SK-N-SH (cell line): ENCODE data around the gene PPARD. TPM values are rescaled to one million over a fixed set of nuclear protein-coding genes. Genes with fewer than 3 reads are reported as not detected.

Experiments
- CTCF ChIA-PET: fragments of 300-600, 350-600 bp; formaldehyde crosslinking; extraction: SDS; loops from one replicate; lab custom pipeline; 2021; lab: Yijun Ruan, JAX
- POLR2A ChIA-PET: fragments of 350-600 bp; sonication (Branson Sonifier 250); formaldehyde crosslinking; extraction: SDS; loops from one replicate; lab custom pipeline; 2020; ENCODE audit warnings: antibody characterized with exemption, inconsistent platforms; lab: Yijun Ruan, JAX
- DNase-seq: peaks from one replicate; pipeline ENCODE4 v3.0.0; 2012
- H2AFZ ChIP-seq: fragments of 200-600 bp; sonication (generic); 2 replicates; pipeline ENCODE4 v1.8.1; 2016; ENCODE audit warnings: antibody characterized with exemption, mild to moderate bottlenecking, low read depth
- H3F3A ChIP-seq: fragments of 200-600 bp; sonication (generic); replicated peaks from 2 replicates; pipeline ENCODE3; 2016; ENCODE audit warnings: antibody characterized with exemption, mild to moderate bottlenecking; ENCODE audit not compliant: insufficient read depth
- H3K27ac ChIP-seq, 2 experiments: fragments of 200-500 bp in 1 of 2; fragments of 200-600 bp in 1 of 2; sonication (Bioruptor generic) in 1 of 2; sonication (generic), shearing (Covaris generic) in 1 of 2; 2 replicates each; pipeline versions ENCODE4 v1.5.1 to v1.6.1; 2014 to 2016; ENCODE audit warnings: low read depth in 2 of 2, inconsistent platforms in 1 of 2, low read length in 1 of 2, mild to moderate bottlenecking in 1 of 2, mixed read lengths in 1 of 2
- H3K27me3 ChIP-seq: fragments of 200-600 bp; sonication (generic), shearing (Covaris generic); 2 replicates; pipeline ENCODE4 v1.6.1; 2016; ENCODE audit warnings: mixed run types; ENCODE audit not compliant: insufficient read depth
- H3K36me3 ChIP-seq, 2 experiments: fragments of 200-500 bp in 1 of 2; fragments of 200-600 bp in 1 of 2; sonication (Bioruptor generic) in 1 of 2; sonication (generic) in 1 of 2; replicated peaks in 1 of 2; 2 replicates each; pipeline versions ENCODE3 to v1.5.1; 2014 to 2016; ENCODE audit warnings: low read length in 1 of 2, mild to moderate bottlenecking in 1 of 2; ENCODE audit not compliant: insufficient read depth in 2 of 2, control insufficient read depth in 1 of 2
- H3K4me1 ChIP-seq, 2 experiments: fragments of 200-500 bp in 1 of 2; fragments of 200-600 bp in 1 of 2; sonication (Bioruptor generic) in 1 of 2; sonication (generic), shearing (Covaris generic) in 1 of 2; 2 replicates each; pipeline versions ENCODE4 v1.5.1 to v1.6.1; 2014 to 2016; ENCODE audit warnings: low read depth in 1 of 2, low read length in 1 of 2, mixed run types in 1 of 2; ENCODE audit not compliant: insufficient read depth in 2 of 2, control insufficient read depth in 1 of 2
- H3K4me2 ChIP-seq: fragments of 200-600 bp; sonication (generic), shearing (Covaris generic); 2 replicates; pipeline ENCODE4 v1.6.1; 2017; ENCODE audit warnings: mixed run types
- H3K4me3 ChIP-seq, 2 experiments: fragments of 200-500 bp in 1 of 2; fragments of 200-600 bp in 1 of 2; sonication (Bioruptor generic) in 1 of 2; sonication (generic), shearing (Covaris generic) in 1 of 2; 2 replicates each; pipeline versions ENCODE4 v1.5.1 to v1.8.1; 2014 to 2016; ENCODE audit warnings: low read depth in 2 of 2, inconsistent platforms in 1 of 2, low read length in 1 of 2, mild to moderate bottlenecking in 1 of 2, mixed read lengths in 1 of 2, moderate library complexity in 1 of 2
- H3K79me2 ChIP-seq: fragments of 200-600 bp; sonication (generic); 2 replicates; pipeline ENCODE4 v1.8.1; 2017; ENCODE audit warnings: mild to moderate bottlenecking; ENCODE audit not compliant: insufficient read depth
- H3K9ac ChIP-seq: fragments of 200-600 bp; sonication (generic); 2 replicates; pipeline ENCODE4 v1.6.1; 2017; ENCODE audit warnings: mixed run types
- H3K9me2 ChIP-seq: fragments of 200-600 bp; sonication (generic); 2 replicates; pipeline ENCODE4 v1.6.1; 2017; ENCODE audit warnings: mixed run types
- H3K9me3 ChIP-seq: fragments of 200-600 bp; sonication (generic); 2 replicates; pipeline ENCODE4 v1.6.1; 2017; ENCODE audit warnings: mixed run types, mild to moderate bottlenecking, moderate library complexity
- H4K20me1 ChIP-seq: fragments of 200-600 bp; sonication (generic); 2 replicates; pipeline ENCODE4 v1.6.1; 2017; ENCODE audit warnings: mild to moderate bottlenecking, mixed run types; ENCODE audit not compliant: insufficient read depth
- CHD2 ChIP-seq: fragments of 150-350 bp; IDR thresholded peaks from 2 replicates; pipeline ENCODE4 v1.6.1; 2018; ENCODE audit warnings: low read length; ENCODE audit not compliant: partially characterized antibody
- EP300 ChIP-seq, 2 experiments: IDR thresholded peaks; 2 replicates each; pipeline versions ENCODE4 v1.4.0 to v1.6.1; 2012; ENCODE audit warnings: borderline replicate concordance in 1 of 2, low read depth in 1 of 2, low read length in 1 of 2
- EZH2phosphoT487 ChIP-seq: fragments of 200-600 bp; sonication (generic); IDR thresholded peaks from 2 replicates; pipeline ENCODE4 v1.6.1; 2017; ENCODE audit warnings: low read depth, mixed run types, mild to moderate bottlenecking, antibody characterized with exemption, moderate library complexity, borderline replicate concordance
- FOSL2 ChIP-seq: IDR thresholded peaks from 2 replicates; pipeline ENCODE4 v1.4.0; 2012; ENCODE audit warnings: low read depth, mild to moderate bottlenecking, moderate library complexity, borderline replicate concordance
- GABPA ChIP-seq: IDR thresholded peaks from 2 replicates; pipeline ENCODE4 v1.4.0; 2012; ENCODE audit warnings: low read depth, mild to moderate bottlenecking
- GATA2 ChIP-seq: sonication (generic); formaldehyde crosslinking; IDR thresholded peaks from 2 replicates; pipeline ENCODE4 v1.5.0; 2020; ENCODE audit warnings: mild to moderate bottlenecking, missing genetic modification reagents
- MEF2A ChIP-seq: IDR thresholded peaks from 2 replicates; pipeline ENCODE4 v1.4.0; 2012; ENCODE audit warnings: low read depth, borderline replicate concordance
- MXI1 ChIP-seq: IDR thresholded peaks from 2 replicates; pipeline ENCODE4 v1.6.1; 2012; ENCODE audit warnings: mild to moderate bottlenecking, low read depth, low read length, improper control_type of control experiment
- POLR2AphosphoS5 ChIP-seq: IDR thresholded peaks from 2 replicates; pipeline ENCODE4 v1.6.1; 2012; ENCODE audit warnings: low read depth, low read length
- RCOR1 ChIP-seq: fragments of 150-350 bp; IDR thresholded peaks from 2 replicates; pipeline ENCODE4 v1.6.1; 2017; ENCODE audit warnings: antibody characterized with exemption, low read length
- SIN3A ChIP-seq: IDR thresholded peaks from 2 replicates; pipeline ENCODE4 v1.6.1; 2012; ENCODE audit warnings: low read depth, mild to moderate bottlenecking, low read length, moderate library complexity, borderline replicate concordance
- TCF12 ChIP-seq: IDR thresholded peaks from 2 replicates; pipeline ENCODE4 v1.4.0; 2012
- TEAD4 ChIP-seq: IDR thresholded peaks from 2 replicates; pipeline ENCODE4 v1.4.0; 2012; ENCODE audit warnings: mild to moderate bottlenecking, borderline replicate concordance; ENCODE audit not compliant: insufficient read depth
- WGBS: methylation state at CpG from one replicate; pipeline ENCODE4 v1.1.6; 2017; ENCODE audit warnings: low lambda C conversion rate; 5-methylcytosine and 5-hydroxymethylcytosine counted together
- polyA plus RNA-seq, 3 experiments: library from polyadenylated mRNA; depleted of rRNA; stranded (reverse); fragments of >200 nt; gene quantifications; 2 replicates each; pipeline ENCODE4 v1.2.3, GENCODE V29; 2012
- TF ChIP-seq, protein P1 (sequence below): fragments of 150-350 bp; IDR thresholded peaks from 2 replicates; pipeline ENCODE4 v1.6.1; 2016; ENCODE audit warnings: mild to moderate bottlenecking, low read depth, low read length
- TF ChIP-seq, protein P2 (sequence below): IDR thresholded peaks from 2 replicates; pipeline ENCODE4 v1.4.0; 2012; ENCODE audit warnings: low read depth, borderline replicate concordance
- TF ChIP-seq, protein P3 (sequence below): IDR thresholded peaks from 2 replicates; pipeline ENCODE4; 2012
- TF ChIP-seq, protein P4 (sequence below): fragments of 200-600 bp; sonication (generic); IDR thresholded peaks from 2 replicates; pipeline ENCODE4 v1.6.1; 2017; ENCODE audit warnings: antibody characterized with exemption, mild to moderate bottlenecking, moderate library complexity

The PPARD gene
- polyA plus RNA-seq, 1 of the 3 experiments (the other 2 are of a cell fraction), result 13.3 TPM

DNA sequence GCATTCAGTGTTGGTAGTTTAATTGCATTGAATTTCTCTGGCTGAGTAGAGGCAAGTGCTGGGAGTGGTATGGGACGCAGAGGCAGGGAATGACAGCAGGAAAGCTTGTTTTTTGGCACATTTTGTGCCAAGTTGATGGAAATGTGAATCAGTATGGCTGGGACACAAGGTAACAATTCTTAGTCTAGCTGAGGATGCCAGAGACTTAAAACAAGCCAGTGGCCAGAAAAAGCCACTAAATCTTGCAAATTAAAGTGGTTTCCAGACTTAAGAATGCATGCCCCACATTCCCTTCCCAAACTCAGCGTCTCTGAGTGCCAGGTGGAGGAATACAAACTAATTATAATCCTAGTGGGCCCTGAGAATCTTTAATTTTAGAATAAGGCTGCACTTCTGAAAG lies 35.9 kb downstream of the PPARD start:
- 68% methylated on average over 2 of the region's 2 CpGs for WGBS
- CTCF ChIA-PET, result interaction anchor here (1.3 to 1.7 kb wide), 2 partner anchors 30 to 36 kb away, joined by 4 read pairs; partner anchors contain the start of gene PPARD
- Histone ChIP-seq H3K27me3 (no peaks in the 10 kb centered on the region), H4K20me1 (no peaks in the 10 kb centered on the region), H3F3A (no peaks in the 10 kb centered on the region), H3K36me3 (no peaks in the 10 kb centered on the region), H3K9me3 (no peaks in the 10 kb centered on the region), H3K4me2 (no peak overlapping the region), H2AFZ (no peak overlapping the region), H3K27ac (no peak overlapping the region), H3K4me3 (no peak overlapping the region), H3K9me2 (no peaks in the 10 kb centered on the region), H3K9ac (no peak overlapping the region), H3K79me2 (peaks cover 51% of the 10 kb centered on the region), H3K4me1 (no peaks in the 10 kb centered on the region; a peak in 1 of 4 replicates)
- POLR2A ChIA-PET, result interaction anchor here (0.7 kb wide), 1 partner anchor 300 kb away, joined by 5 read pairs; no protein-coding TSS in a partner anchor
- TF ChIP-seq SIN3A (no peak), EP300 (IDR thresholded peaks at IDR 0.05; ENCODE audit: borderline replicate concordance in 1 of 2, low read depth in 1 of 2, low read length in 1 of 2) (no peak), TCF12 (no peak), MEF2A (no peak), EZH2phosphoT487 (no peak), MXI1 (no peak), GATA2 (no peak), GABPA (no peak)
- TF ChIP-seq, protein P1, sequence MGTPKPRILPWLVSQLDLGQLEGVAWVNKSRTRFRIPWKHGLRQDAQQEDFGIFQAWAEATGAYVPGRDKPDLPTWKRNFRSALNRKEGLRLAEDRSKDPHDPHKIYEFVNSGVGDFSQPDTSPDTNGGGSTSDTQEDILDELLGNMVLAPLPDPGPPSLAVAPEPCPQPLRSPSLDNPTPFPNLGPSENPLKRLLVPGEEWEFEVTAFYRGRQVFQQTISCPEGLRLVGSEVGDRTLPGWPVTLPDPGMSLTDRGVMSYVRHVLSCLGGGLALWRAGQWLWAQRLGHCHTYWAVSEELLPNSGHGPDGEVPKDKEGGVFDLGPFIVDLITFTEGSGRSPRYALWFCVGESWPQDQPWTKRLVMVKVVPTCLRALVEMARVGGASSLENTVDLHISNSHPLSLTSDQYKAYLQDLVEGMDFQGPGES, result no peak
- TF ChIP-seq, protein P2, sequence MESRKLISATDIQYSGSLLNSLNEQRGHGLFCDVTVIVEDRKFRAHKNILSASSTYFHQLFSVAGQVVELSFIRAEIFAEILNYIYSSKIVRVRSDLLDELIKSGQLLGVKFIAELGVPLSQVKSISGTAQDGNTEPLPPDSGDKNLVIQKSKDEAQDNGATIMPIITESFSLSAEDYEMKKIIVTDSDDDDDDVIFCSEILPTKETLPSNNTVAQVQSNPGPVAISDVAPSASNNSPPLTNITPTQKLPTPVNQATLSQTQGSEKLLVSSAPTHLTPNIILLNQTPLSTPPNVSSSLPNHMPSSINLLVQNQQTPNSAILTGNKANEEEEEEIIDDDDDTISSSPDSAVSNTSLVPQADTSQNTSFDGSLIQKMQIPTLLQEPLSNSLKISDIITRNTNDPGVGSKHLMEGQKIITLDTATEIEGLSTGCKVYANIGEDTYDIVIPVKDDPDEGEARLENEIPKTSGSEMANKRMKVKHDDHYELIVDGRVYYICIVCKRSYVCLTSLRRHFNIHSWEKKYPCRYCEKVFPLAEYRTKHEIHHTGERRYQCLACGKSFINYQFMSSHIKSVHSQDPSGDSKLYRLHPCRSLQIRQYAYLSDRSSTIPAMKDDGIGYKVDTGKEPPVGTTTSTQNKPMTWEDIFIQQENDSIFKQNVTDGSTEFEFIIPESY, result no peak
- no peak for DNase-seq

DNA sequence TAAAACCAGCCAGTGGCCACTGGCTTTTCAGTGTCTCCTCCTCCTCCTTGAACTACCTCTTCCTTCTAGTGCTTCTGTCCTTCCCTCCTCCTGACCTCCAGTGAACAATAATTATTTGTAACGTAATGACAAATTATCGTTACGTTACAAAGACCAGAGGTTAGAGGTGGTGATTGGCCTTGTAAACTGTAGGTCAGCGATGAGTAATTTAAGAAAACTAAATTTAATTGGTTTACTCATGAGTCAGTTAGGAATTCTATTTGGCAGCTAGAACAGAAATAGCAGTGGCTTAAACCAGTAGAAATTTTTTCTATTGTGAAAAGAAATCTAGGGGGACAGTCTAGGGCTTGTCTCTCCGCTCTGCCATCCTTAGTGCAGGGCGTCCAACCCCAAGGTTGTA lies 38.8 kb downstream of the PPARD start:
- no peaks in the 10 kb centered on the region for H3K27me3 ChIP-seq
- peaks cover 34% of the 10 kb centered on the region for H3K79me2 ChIP-seq
- no peak overlapping the region for H3K4me3 ChIP-seq
- H3K9ac ChIP-seq, result no peak overlapping the region
- no peaks in the 10 kb centered on the region for H3K9me3 ChIP-seq
- no peak overlapping the region for H2AFZ ChIP-seq
- H3K36me3 ChIP-seq, result no peaks in the 10 kb centered on the region
- DNase-seq, result no peak
- CTCF ChIA-PET, result no interaction called here
- POLR2A ChIA-PET, result no interaction called here
- H4K20me1 ChIP-seq, result no peaks in the 10 kb centered on the region
- H3K4me1 ChIP-seq, result peaks cover 0 to 3% of the 10 kb centered on the region in 2 experiments; a peak in 1 of 4 replicates
- peak overlapping the region in 1 of 2 experiments; percentile 36; a peak in 1 of 4 replicates for H3K27ac ChIP-seq
- 0 out of 2 replicates have a peak, but pooled peaks have one; percentile 10 for TF ChIP-seq FOSL2
- TF ChIP-seq POLR2AphosphoS5, result no peak
- TF ChIP-seq CHD2, result no peak
- TF ChIP-seq, protein P3, sequence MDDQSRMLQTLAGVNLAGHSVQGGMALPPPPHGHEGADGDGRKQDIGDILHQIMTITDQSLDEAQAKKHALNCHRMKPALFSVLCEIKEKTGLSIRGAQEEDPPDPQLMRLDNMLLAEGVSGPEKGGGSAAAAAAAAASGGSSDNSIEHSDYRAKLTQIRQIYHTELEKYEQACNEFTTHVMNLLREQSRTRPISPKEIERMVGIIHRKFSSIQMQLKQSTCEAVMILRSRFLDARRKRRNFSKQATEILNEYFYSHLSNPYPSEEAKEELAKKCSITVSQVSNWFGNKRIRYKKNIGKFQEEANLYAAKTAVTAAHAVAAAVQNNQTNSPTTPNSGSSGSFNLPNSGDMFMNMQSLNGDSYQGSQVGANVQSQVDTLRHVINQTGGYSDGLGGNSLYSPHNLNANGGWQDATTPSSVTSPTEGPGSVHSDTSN, result 0 out of 2 replicates have a peak, but pooled peaks have one; percentile 6
- no peak for TF ChIP-seq TEAD4
- TF ChIP-seq, protein P4, sequence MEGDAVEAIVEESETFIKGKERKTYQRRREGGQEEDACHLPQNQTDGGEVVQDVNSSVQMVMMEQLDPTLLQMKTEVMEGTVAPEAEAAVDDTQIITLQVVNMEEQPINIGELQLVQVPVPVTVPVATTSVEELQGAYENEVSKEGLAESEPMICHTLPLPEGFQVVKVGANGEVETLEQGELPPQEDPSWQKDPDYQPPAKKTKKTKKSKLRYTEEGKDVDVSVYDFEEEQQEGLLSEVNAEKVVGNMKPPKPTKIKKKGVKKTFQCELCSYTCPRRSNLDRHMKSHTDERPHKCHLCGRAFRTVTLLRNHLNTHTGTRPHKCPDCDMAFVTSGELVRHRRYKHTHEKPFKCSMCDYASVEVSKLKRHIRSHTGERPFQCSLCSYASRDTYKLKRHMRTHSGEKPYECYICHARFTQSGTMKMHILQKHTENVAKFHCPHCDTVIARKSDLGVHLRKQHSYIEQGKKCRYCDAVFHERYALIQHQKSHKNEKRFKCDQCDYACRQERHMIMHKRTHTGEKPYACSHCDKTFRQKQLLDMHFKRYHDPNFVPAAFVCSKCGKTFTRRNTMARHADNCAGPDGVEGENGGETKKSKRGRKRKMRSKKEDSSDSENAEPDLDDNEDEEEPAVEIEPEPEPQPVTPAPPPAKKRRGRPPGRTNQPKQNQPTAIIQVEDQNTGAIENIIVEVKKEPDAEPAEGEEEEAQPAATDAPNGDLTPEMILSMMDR, result no peak
- TF ChIP-seq TCF12, result no peak
- no peak for TF ChIP-seq RCOR1
- H3F3A ChIP-seq, result no peaks in the 10 kb centered on the region
- WGBS, result 86% methylated on average over 6 of the region's 6 CpGs
- no peak overlapping the region for H3K4me2 ChIP-seq
- H3K9me2 ChIP-seq, result no peaks in the 10 kb centered on the region
